IMR-90 (cell line): ENCODE measurements around the gene SLC8A1. TPM values are rescaled to one million over a fixed set of nuclear protein-coding genes. Genes with fewer than 3 reads are reported as not detected.
A peak's percentile ranks its signal among the peaks of the same experiment; 100 is the strongest.

Experiments used
- ATAC-seq: fragments of 200-7000 bp; cut with Tn5 transposase; 2 replicates; pipeline ENCODE4 v1.9.1; 2020; ENCODE audit warnings: low read depth, mild to moderate bottlenecking, moderate library complexity
- BruUV-seq: library from RNA; stranded (reverse); fragments of 400-500 nt; replicated peaks from 2 replicates; lab custom pipeline; 2021; lab: Mats Ljungman, UMichigan
- CTCF ChIA-PET: fragments of 300-600 bp; formaldehyde crosslinking; extraction: SDS; loops from one replicate; lab custom pipeline; 2021; ENCODE audit warnings: antibody characterized with exemption; lab: Yijun Ruan, JAX
- POLR2A ChIA-PET: fragments of 300-600 bp; sonication (Branson Sonifier 250); formaldehyde crosslinking; loops from one replicate; lab custom pipeline; 2022; ENCODE audit warnings: antibody characterized with exemption; ENCODE audit not compliant: unreplicated experiment; lab: Charles Lee
- DNase-seq: peaks from one replicate; pipeline ENCODE4 v3.0.0; 2013
- H2AFZ ChIP-seq: replicated peaks from 2 replicates; pipeline ENCODE3; 2013; ENCODE audit warnings: low read length, mild to moderate bottlenecking; ENCODE audit not compliant: poor library complexity
- H2AK5ac ChIP-seq: 2 replicates; pipeline ENCODE4 v1.6.1; 2013; ENCODE audit warnings: low read depth, low read length, inconsistent platforms
- H2AK9ac ChIP-seq: replicated peaks from 2 replicates; pipeline ENCODE3; 2013; ENCODE audit warnings: mild to moderate bottlenecking, low read depth, low read length, moderate library complexity; ENCODE audit not compliant: poor library complexity
- H2BK120ac ChIP-seq: 2 replicates; pipeline ENCODE4 v1.6.1; 2013; ENCODE audit warnings: low read depth, low read length, inconsistent platforms
- H2BK15ac ChIP-seq: 3 replicates; pipeline ENCODE4 v1.6.1; 2013; ENCODE audit warnings: low read depth, low read length, inconsistent platforms
- H2BK20ac ChIP-seq: 2 replicates; pipeline ENCODE4 v1.6.1; 2013; ENCODE audit warnings: low read depth, mild to moderate bottlenecking, inconsistent platforms, low read length, moderate library complexity
- H2BK5ac ChIP-seq: 2 replicates; pipeline ENCODE4 v1.6.1; 2013; ENCODE audit warnings: mild to moderate bottlenecking, low read depth, low read length, inconsistent platforms; ENCODE audit not compliant: poor library complexity, severe bottlenecking
- H3K14ac ChIP-seq: replicated peaks from 2 replicates; pipeline ENCODE4 v1.6.1; 2013; ENCODE audit warnings: low read depth, low read length, inconsistent platforms
- H3K18ac ChIP-seq: 2 replicates; pipeline ENCODE4 v1.6.1; 2013; ENCODE audit warnings: low read depth, low read length, control low read depth
- H3K23ac ChIP-seq: 2 replicates; pipeline ENCODE4 v1.6.1; 2013; ENCODE audit warnings: low read depth, low read length, inconsistent platforms
- H3K27ac ChIP-seq: 2 replicates; pipeline ENCODE4 v1.5.1; 2013; ENCODE audit warnings: mild to moderate bottlenecking, control low read depth, low read length; ENCODE audit not compliant: insufficient read depth
- H3K27me3 ChIP-seq: 2 replicates; pipeline ENCODE4 v1.6.1; 2013; ENCODE audit warnings: low read length; ENCODE audit not compliant: control insufficient read depth, insufficient read depth
- H3K36me3 ChIP-seq: 2 replicates; pipeline ENCODE4 v1.6.1; 2013; ENCODE audit warnings: low read length, mixed read lengths; ENCODE audit not compliant: control insufficient read depth, insufficient read depth
- H3K4ac ChIP-seq: 2 replicates; pipeline ENCODE4 v1.6.1; 2013; ENCODE audit warnings: low read depth, low read length, inconsistent platforms
- H3K4me1 ChIP-seq: 2 replicates; pipeline ENCODE4 v1.6.1; 2013; ENCODE audit warnings: low read length, mixed read lengths; ENCODE audit not compliant: control insufficient read depth, insufficient read depth
- H3K4me2 ChIP-seq: 2 replicates; pipeline ENCODE4 v1.6.1; 2013; ENCODE audit warnings: low read depth, mild to moderate bottlenecking, control low read depth, low read length, moderate library complexity
- H3K4me3 ChIP-seq: 2 replicates; pipeline ENCODE4 v1.5.1; 2013; ENCODE audit warnings: low read depth, mild to moderate bottlenecking, control low read depth, low read length, moderate library complexity; ENCODE audit not compliant: insufficient read depth
- H3K56ac ChIP-seq: 2 replicates; pipeline ENCODE4 v1.6.1; 2013; ENCODE audit warnings: low read length, inconsistent platforms; ENCODE audit not compliant: insufficient read depth; ENCODE audit errors: extremely low read depth
- H3K79me1 ChIP-seq, 2 experiments: 2 replicates each; pipeline ENCODE4 v1.6.1; 2013; ENCODE audit warnings: low read length in 2 of 2, inconsistent platforms in 1 of 2, low read depth in 1 of 2
- H3K9ac ChIP-seq: 2 replicates; pipeline ENCODE4 v1.6.1; 2013; ENCODE audit warnings: low read depth, low read length, control low read depth
- H3K9me1 ChIP-seq: 2 replicates; pipeline ENCODE4 v1.6.1; 2013; ENCODE audit warnings: low read length, inconsistent platforms; ENCODE audit not compliant: insufficient read depth
- H3K9me3 ChIP-seq: 2 replicates; pipeline ENCODE4 v1.6.1; 2013; ENCODE audit warnings: low read length; ENCODE audit not compliant: control insufficient read depth, insufficient read depth
- H4K20me1 ChIP-seq: 2 replicates; pipeline ENCODE4 v1.6.1; 2013; ENCODE audit warnings: low read length, inconsistent platforms; ENCODE audit not compliant: insufficient read depth
- H4K5ac ChIP-seq: 2 replicates; pipeline ENCODE4 v1.6.1; 2013; ENCODE audit warnings: mild to moderate bottlenecking, low read depth, low read length, control low read depth
- H4K8ac ChIP-seq, 2 experiments: 2 replicates each; pipeline ENCODE4 v1.6.1; 2013; ENCODE audit warnings: low read depth in 2 of 2, low read length in 2 of 2, control low read depth in 1 of 2, inconsistent platforms in 1 of 2
- H4K91ac ChIP-seq: 2 replicates; pipeline ENCODE4 v1.6.1; 2013; ENCODE audit warnings: low read depth, low read length, inconsistent platforms; ENCODE audit not compliant: insufficient read depth
- CEBPB ChIP-seq: IDR thresholded peaks from 2 replicates; pipeline ENCODE4 v1.6.1; 2012; ENCODE audit warnings: low read depth, low read length, improper control_type of control experiment
- FOS ChIP-seq: fragments of 150-350 bp; IDR thresholded peaks from 2 replicates; pipeline ENCODE4 v1.6.1; 2016; ENCODE audit warnings: low read depth, low read length
- RAD21 ChIP-seq: IDR thresholded peaks from 2 replicates; pipeline ENCODE4 v1.6.1; 2012; ENCODE audit warnings: low read length, improper control_type of control experiment
- RFX5 ChIP-seq: IDR thresholded peaks from 2 replicates; pipeline ENCODE4 v1.8.0; 2012; ENCODE audit warnings: low read depth, mild to moderate bottlenecking, low read length, moderate library complexity
- WGBS, 2 experiments: methylation state at CpG; one replicate each; pipeline versions ENCODE4 v1.1.5 to v1.1.7; 2013; ENCODE audit warnings: missing lambda C conversion rate in 2 of 2; ENCODE audit not compliant: insufficient read length in 1 of 2; ENCODE audit errors: extremely low coverage in 2 of 2; 5-methylcytosine and 5-hydroxymethylcytosine counted together
- dilution Hi-C: fragments of 300-500 bp; cut with HindIII; formaldehyde crosslinking; loops from one replicate; pipeline ENCODE4 v1.14.3; 2018; ENCODE audit warnings: low sequenced_read_pairs; ENCODE audit not compliant: unreplicated experiment
- in situ Hi-C: fragments of 300-500 bp; cut with MboI; formaldehyde crosslinking; loops from 3 replicates; pipeline ENCODE4 v1.14.3; 2019; ENCODE audit warnings: low sequenced_read_pairs, inconsistent platforms, mixed read lengths
- intact Hi-C: fragments of 100-400 bp; cut with micrococcal nuclease; formaldehyde crosslinking; loops from 2 replicates; pipeline ENCODE4 v1.10.0; 2022
- polyA plus RNA-seq, 3 experiments: library from polyadenylated mRNA; depleted of rRNA; stranded (reverse); fragments of >200 nt; gene quantifications; 2 replicates each; pipeline ENCODE4 v1.2.3, GENCODE V29; 2012; ENCODE audit warnings: low replicate concordance in 1 of 3
- total RNA-seq: library from RNA; depleted of rRNA; stranded (reverse); fragments of >200 nt; gene quantifications from 2 replicates; pipeline ENCODE4 v1.2.3, GENCODE V29; 2012

The SLC8A1 gene
- total and polyA plus RNA-seq, 2 of the 4 experiments (the other 2 are of a cell fraction), result 7.7 to 57.0 TPM

DNA sequence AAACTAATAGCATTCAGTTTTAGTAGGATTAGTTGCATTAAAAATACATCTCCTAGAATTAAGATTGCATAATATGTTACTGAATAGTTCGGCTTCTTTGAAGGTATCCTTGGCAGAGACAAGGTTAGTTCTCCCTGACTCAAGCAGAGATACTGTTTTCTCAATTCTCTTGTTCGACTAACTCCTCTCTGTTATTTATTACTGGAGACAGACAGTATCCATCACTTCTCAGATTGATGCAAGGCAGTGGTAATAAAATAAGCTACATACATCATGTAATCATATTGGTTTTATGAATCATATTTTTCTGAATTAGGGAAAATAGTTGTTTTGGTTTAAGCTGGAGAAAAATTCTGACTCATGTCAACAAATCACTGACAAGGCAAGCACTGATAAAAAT lies 134.8 kb downstream of the SLC8A1 start:
- DNase-seq (peak; percentile 46), ATAC-seq (no peak; the same call in 1 of the 2 replicates)
- TF ChIP-seq RAD21 (no peak), FOS (peak; percentile 18; the same call in 1 of the 2 replicates), CEBPB (peak; percentile 78), RFX5 (no peak)
- H3K9me3 ChIP-seq, result no peaks in the 10 kb centered on the region
- intact Hi-C loops, result no loop called here
- no peaks in the 10 kb centered on the region for H4K20me1 ChIP-seq
- no TSS peak for BruUV-seq
- H4K5ac ChIP-seq, result no peak overlapping the region; the same call in 1 of the 2 replicates
- no peak overlapping the region for H2BK15ac ChIP-seq
- H3K79me1 ChIP-seq, result peaks cover 1 to 6% of the 10 kb centered on the region in 2 experiments; a peak in 1 of 4 replicates
- in situ Hi-C loops, result no loop called here
- no peaks in the 10 kb centered on the region for H3K27me3 ChIP-seq
- no peak overlapping the region for H3K4me2 ChIP-seq
- H3K36me3 ChIP-seq, result no peaks in the 10 kb centered on the region
- no peak overlapping the region for H3K4me3 ChIP-seq
- dilution Hi-C loops, result no loop called here
- no peak overlapping the region for H3K9ac ChIP-seq
- H4K91ac ChIP-seq, result no peak overlapping the region
- no peak overlapping the region for H3K56ac ChIP-seq
- H3K18ac ChIP-seq, result no peak overlapping the region
- H2AK9ac ChIP-seq, result no peak overlapping the region
- H3K9me1 ChIP-seq, result peaks cover 3% of the 10 kb centered on the region; the same call in 1 of the 2 replicates
- ChIA-PET CTCF (no interaction called here), POLR2A (no interaction called here)
- H3K14ac ChIP-seq, result no peak overlapping the region
- H2BK20ac ChIP-seq, result no peak overlapping the region
- H2AK5ac ChIP-seq, result no peak overlapping the region
- no peak overlapping the region for H2BK120ac ChIP-seq
- peaks cover 4% of the 10 kb centered on the region for H3K4me1 ChIP-seq
- no CpG with 5 or more reads among the region's 2 CpGs for WGBS, 2 experiments
- H3K4ac ChIP-seq, result no peak overlapping the region
- no peak overlapping the region for H3K23ac ChIP-seq
- no peak overlapping the region for H2BK5ac ChIP-seq
- H3K27ac ChIP-seq, result no peak overlapping the region
- H4K8ac ChIP-seq, result no peak overlapping the region
- H2AFZ ChIP-seq, result no peak overlapping the region
